Activated naive CD4-positive, alpha-beta T cell (primary cell): ENCODE data around the gene UPB1.

Experiments used
- DNase-seq, 4 experiments: peaks; one replicate each; lab custom pipeline; 2025; lab: John Stamatoyannopoulos, UW

The UPB1 gene

DNA sequence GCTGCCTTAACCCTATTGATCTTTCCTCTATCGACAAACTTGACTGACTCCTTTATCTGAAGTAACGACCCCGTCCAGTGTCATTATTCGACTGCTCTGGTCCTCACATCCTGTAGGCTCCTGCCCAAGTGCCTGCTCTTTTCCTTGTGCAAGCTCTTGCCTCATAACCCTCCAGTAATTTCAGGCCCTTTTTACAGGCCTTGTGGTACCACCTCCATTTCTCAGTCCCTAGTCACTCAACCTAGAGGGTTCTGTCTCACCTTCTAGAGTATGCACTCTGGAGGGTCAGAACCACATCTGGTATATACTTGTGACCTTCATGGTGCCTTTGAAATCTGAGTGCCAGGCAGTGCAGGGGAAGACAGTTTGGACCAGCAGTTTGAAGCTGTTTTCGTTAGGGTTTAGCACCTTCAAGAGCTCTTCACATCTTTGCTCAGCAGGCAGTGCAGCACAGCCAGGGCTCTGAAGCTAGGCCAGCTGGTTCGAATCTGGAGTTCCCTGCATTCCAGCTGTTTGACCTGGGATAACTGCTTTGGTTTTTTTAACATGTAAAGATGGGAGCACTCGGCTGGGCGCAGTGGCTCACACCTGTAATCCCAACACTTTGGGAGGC is 71.9 kb downstream of the UPB1 start:
- no peak for DNase-seq

- DNase-seq, result no peak
Measured at GRCh38 chr22:24567668-24568067, 72.5 kb downstream of the UPB1 start.

DNA sequence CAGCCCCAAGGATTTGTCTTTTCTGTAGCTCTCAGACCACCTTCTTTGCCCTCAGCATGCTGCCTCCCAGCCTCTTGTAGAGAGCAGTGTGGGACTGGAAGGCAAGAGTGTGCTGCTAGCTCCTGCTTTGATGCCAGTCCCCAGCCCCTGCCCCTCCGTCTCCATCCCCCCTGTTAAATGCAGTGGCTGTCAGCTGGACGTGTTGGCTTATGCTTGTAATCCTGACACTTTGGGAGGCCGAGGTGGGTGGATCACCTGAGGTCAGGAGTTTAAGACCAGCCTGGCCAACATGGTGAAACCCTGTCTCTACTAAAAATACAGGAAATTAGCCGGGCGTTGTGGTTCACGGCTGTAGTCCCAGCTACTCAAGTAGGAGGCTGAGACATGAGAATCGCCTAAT is 76.1 kb downstream of the UPB1 start:
- DNase-seq, result no peak

DNA sequence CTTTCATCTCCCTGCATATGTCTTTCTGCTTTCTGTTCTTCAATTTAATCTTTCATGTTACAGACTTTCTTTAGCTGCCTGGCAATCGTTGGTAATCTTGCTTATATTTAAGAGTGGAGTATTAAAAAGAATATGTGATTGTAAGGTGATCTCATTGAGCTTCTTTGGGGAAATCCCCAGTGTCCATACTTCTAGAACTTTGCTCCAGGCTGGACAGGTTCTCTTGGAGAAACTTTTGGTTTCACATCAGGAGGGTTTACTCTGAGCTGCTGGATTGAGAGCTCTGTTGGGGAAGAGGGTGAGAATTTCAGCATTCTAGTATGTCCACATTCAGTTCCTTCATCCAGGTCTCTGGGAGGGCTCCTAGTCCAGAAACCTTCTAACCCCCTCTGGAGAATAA is 81.6 kb downstream of the UPB1 start:
- DNase-seq, result no peak
